Measurements from ENCODE around the gene TRAPPC12. TPM values are rescaled to one million over a fixed set of nuclear protein-coding genes. Genes with fewer than 3 reads are reported as not detected.

TRAPPC12 gene
- polyA plus RNA-seq, 1 donor from 2014 or later, result 76.2 TPM

GRCh38 chr2:3464401-3465005, 85.0 kb downstream of the TRAPPC12 start:
- TF ChIP-seq SMC3 (conservative IDR thresholded peaks at IDR 0.05; ENCODE audit: poor library complexity) (no peak), MXI1 (conservative IDR thresholded peaks at IDR 0.05; ENCODE audit: poor library complexity, severe bottlenecking) (no peak), RAD21 (conservative IDR thresholded peaks at IDR 0.05) (no peak), EP300 (conservative IDR thresholded peaks at IDR 0.05; ENCODE audit: poor library complexity, severe bottlenecking) (no peak)
- no peaks in the 10 kb centered on the region for H4K20me1 ChIP-seq (ENCODE audit: insufficient read depth)
- H3K4me2 ChIP-seq (ENCODE audit: low read length), result no peak overlapping the region
- no peaks in the 10 kb centered on the region for H3K36me3 ChIP-seq (ENCODE audit: insufficient read depth, low read length)
- no peak overlapping the region for H3K27ac ChIP-seq (ENCODE audit: low read length)
- no peaks in the 10 kb centered on the region for H3K9me2 ChIP-seq (ENCODE audit: insufficient read depth, low read length)
- H3K9me3 ChIP-seq (ENCODE audit: low read length), result no peaks in the 10 kb centered on the region
- no peak overlapping the region for H3K9ac ChIP-seq (ENCODE audit: low read length)
- no peak overlapping the region for H2AFZ ChIP-seq (ENCODE audit: low read depth, low read length)
- no peaks in the 10 kb centered on the region for H3K27me3 ChIP-seq (ENCODE audit: insufficient read depth, low read depth, low read length)
- no peak overlapping the region for H3K4me3 ChIP-seq (ENCODE audit: low read length)
- no peaks in the 10 kb centered on the region for H3K79me2 ChIP-seq (replicated peaks; ENCODE audit: insufficient read depth, low read length)
- H3F3A ChIP-seq (ENCODE audit: insufficient read depth, low read length, poor library complexity, severe bottlenecking), result no peaks in the 10 kb centered on the region

GRCh38 chr2:3465328-3465727, 85.8 kb downstream of the TRAPPC12 start:
- Histone ChIP-seq H3K27me3 (ENCODE audit: insufficient read depth, low read depth, low read length) (no peaks in the 10 kb centered on the region), H3K4me3 (ENCODE audit: low read length) (no peak overlapping the region), H3K9ac (ENCODE audit: low read length) (no peak overlapping the region), H4K20me1 (ENCODE audit: insufficient read depth) (no peaks in the 10 kb centered on the region), H3K9me2 (ENCODE audit: insufficient read depth, low read length) (no peaks in the 10 kb centered on the region), H3K27ac (ENCODE audit: low read length) (no peak overlapping the region), H2AFZ (ENCODE audit: low read depth, low read length) (no peak overlapping the region), H3K36me3 (ENCODE audit: insufficient read depth, low read length) (no peaks in the 10 kb centered on the region), H3K9me3 (ENCODE audit: low read length) (no peaks in the 10 kb centered on the region), H3F3A (ENCODE audit: insufficient read depth, low read length, poor library complexity, severe bottlenecking) (no peaks in the 10 kb centered on the region), H3K4me2 (ENCODE audit: low read length) (no peak overlapping the region), H3K79me2 (replicated peaks; ENCODE audit: insufficient read depth, low read length) (no peaks in the 10 kb centered on the region)
- TF ChIP-seq MXI1 (conservative IDR thresholded peaks at IDR 0.05; ENCODE audit: poor library complexity, severe bottlenecking), result no peak
- TF ChIP-seq POLR2AphosphoS5 (IDR thresholded peaks at IDR 0.05), result no peak
- TF ChIP-seq REST (IDR thresholded peaks at IDR 0.05; ENCODE audit: borderline replicate concordance), result no peak
- no peak for TF ChIP-seq EP300 (conservative IDR thresholded peaks at IDR 0.05; ENCODE audit: poor library complexity, severe bottlenecking)

- H3K27me3 ChIP-seq (ENCODE audit: insufficient read depth, low read depth, low read length), result no peaks in the 10 kb centered on the region
- no peaks in the 10 kb centered on the region for H3F3A ChIP-seq (ENCODE audit: insufficient read depth, low read length, poor library complexity, severe bottlenecking)
- no peaks in the 10 kb centered on the region for H3K36me3 ChIP-seq (ENCODE audit: insufficient read depth, low read length)
- H4K20me1 ChIP-seq (ENCODE audit: insufficient read depth), result no peaks in the 10 kb centered on the region
- no peak overlapping the region for H3K4me3 ChIP-seq (ENCODE audit: low read length)
- H3K27ac ChIP-seq (ENCODE audit: low read length), result no peak overlapping the region
- H3K79me2 ChIP-seq (replicated peaks; ENCODE audit: insufficient read depth, low read length), result no peaks in the 10 kb centered on the region
- no peak overlapping the region for H3K9ac ChIP-seq (ENCODE audit: low read length)
- no peaks in the 10 kb centered on the region for H3K9me3 ChIP-seq (ENCODE audit: low read length)
- H3K4me2 ChIP-seq (ENCODE audit: low read length), result no peak overlapping the region
- TF ChIP-seq EZH2 (IDR thresholded peaks at IDR 0.05; ENCODE audit: borderline replicate concordance, insufficient read depth, low read length, poor library complexity, severe bottlenecking) (no peak), MXI1 (conservative IDR thresholded peaks at IDR 0.05; ENCODE audit: poor library complexity, severe bottlenecking) (no peak), SMC3 (conservative IDR thresholded peaks at IDR 0.05; ENCODE audit: poor library complexity) (no peak), TAF1 (IDR thresholded peaks at IDR 0.05; ENCODE audit: low read depth) (no peak), EP300 (conservative IDR thresholded peaks at IDR 0.05; ENCODE audit: poor library complexity, severe bottlenecking) (no peak), RAD21 (conservative IDR thresholded peaks at IDR 0.05) (no peak)
- H3K9me2 ChIP-seq (ENCODE audit: insufficient read depth, low read length), result no peaks in the 10 kb centered on the region
- H2AFZ ChIP-seq (ENCODE audit: low read depth, low read length), result no peak overlapping the region
These were observed 86.5 kb downstream of the TRAPPC12 start for GRCh38 chr2:3465844-3466481.
